Measurements from ENCODE around the gene MRPL11.

MRPL11 gene

DNA sequence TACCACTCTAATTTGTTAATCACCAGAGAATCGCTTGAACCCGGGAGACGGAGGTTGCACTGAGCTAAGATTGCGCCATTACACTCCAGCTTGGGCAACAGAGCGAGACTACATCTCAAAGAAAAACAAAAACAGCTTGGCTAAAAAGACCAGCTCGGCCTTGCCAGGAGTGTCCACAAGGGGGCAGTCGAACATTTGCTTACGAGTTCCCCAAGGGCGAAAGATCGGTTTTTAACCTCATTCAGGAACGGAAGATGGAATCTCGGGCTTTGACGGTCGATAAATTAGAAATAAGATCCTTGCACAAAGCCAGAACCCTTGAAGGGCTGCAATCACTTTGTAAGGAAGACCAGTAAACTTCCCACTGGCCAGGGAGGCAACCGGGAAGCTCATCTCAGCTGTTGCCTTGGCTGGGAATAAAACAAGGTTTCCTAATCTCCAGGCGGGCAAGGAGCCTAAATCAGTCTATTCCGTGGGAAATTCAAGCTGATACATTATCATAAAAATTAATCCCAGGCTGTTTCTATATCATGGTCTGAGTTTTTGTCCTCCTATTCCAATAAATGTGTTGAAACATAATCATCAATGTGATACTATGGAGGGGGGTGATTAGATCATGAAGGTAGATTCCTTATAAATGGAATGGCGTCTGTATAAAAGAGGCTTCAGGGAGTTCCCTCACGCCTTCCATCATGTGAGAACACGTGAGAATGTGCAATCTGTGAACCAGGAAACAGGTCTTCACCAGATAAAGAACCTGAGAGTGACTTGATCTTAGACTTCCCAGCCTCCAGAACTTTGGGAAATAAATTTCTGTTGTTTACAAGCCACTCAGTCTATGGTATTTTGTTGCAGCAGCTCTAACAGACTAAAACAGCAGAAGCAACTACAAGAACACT is 52.2 kb downstream of the MRPL11 start:
- peak; percentile 70 to 78 for DNase-seq

Data from AML-193 (cell line).